ENCODE measurements around the gene RNF224. TPM values are rescaled to one million over a fixed set of nuclear protein-coding genes. Genes with fewer than 3 reads are reported as not detected.

Gene RNF224
- total and polyA plus RNA-seq, 10 of the 15 experiments (the other 5 are each of a cell fraction or from before 2014, with no cell fraction given) = not detected

DNA sequence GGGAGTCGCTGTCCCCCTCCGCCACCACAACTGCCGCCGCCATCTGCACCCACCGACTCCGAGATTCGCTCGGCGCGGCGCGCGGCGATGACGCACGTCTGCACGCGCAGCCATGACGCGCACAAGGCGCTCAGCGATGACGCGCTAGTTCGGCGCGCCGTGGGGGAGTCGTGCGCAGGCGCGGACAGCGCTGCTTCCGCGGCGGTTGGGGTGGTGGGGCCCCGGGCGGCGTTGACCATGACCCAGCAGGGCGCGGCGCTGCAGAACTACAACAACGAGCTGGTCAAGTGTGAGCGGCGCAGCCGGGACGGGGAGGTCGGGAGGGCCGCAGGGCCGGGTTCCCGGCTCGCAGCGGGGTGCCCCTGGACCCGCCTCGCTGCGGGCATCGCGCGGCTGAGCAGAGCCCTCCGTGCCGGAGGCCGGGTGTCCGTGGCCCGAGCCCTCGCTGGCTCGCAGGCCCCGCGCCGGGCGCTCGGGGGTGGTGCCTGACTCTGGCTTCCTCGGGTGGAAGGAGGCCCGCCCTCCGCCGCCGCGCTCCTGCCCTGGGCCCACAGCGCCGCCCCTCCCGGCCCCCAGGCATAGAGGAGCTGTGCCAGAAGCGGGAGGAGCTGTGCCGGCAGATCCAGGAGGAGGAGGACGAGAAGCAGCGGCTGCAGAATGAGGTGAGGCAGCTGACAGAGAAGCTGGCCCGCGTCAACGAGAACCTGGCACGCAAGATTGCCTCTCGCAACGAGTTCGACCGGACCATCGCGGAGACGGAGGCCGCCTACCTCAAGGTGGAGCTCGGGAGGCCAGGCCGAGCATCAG is 38.6 kb upstream of the RNF224 start, which contains the start of the genes ANAPC2 and SSNA1 (continued):
- TF ChIP-seq, protein P1, sequence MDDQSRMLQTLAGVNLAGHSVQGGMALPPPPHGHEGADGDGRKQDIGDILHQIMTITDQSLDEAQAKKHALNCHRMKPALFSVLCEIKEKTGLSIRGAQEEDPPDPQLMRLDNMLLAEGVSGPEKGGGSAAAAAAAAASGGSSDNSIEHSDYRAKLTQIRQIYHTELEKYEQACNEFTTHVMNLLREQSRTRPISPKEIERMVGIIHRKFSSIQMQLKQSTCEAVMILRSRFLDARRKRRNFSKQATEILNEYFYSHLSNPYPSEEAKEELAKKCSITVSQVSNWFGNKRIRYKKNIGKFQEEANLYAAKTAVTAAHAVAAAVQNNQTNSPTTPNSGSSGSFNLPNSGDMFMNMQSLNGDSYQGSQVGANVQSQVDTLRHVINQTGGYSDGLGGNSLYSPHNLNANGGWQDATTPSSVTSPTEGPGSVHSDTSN (IDR thresholded peaks at IDR 0.05; ENCODE audit: insufficient replicate concordance, low read depth, low read length) = no peak
- TF ChIP-seq SRF (IDR thresholded peaks at IDR 0.05; ENCODE audit: low read depth in 2 of 2, low read length in 2 of 2) (peak; percentile 90 to 98), MYC (IDR thresholded peaks at IDR 0.05; ENCODE audit: insufficient read depth, insufficient read length, insufficient replicate concordance, low read length, severe bottlenecking) (peak; percentile 45), WRNIP1 (IDR thresholded peaks at IDR 0.05; ENCODE audit: borderline replicate concordance, low read depth, low read length) (no peak), MTA3 (IDR thresholded peaks at IDR 0.05; ENCODE audit: borderline replicate concordance, low read length) (no peak), YY1 (IDR thresholded peaks at IDR 0.05; ENCODE audit: low read depth, low read length) (peak; percentile 95), SMAD1 (IDR thresholded peaks at IDR 0.05; ENCODE audit: low read depth, partially characterized antibody) (no peak), EGR1 (IDR thresholded peaks at IDR 0.05; ENCODE audit: borderline replicate concordance in 1 of 2, low read depth in 2 of 2, low read length in 2 of 2) (peak in 1 of 2 experiments; percentile 10; a peak in 1 of 3 replicates), IKZF1 (conservative IDR thresholded peaks at IDR 0.05) (peak; percentile 98), BACH1 (IDR thresholded peaks at IDR 0.05; ENCODE audit: borderline replicate concordance) (peak; percentile 65; the same call in 1 of the 2 replicates), DPF2 (IDR thresholded peaks at IDR 0.05) (peak; percentile 91), GABPA (IDR thresholded peaks at IDR 0.05; ENCODE audit: low read depth) (no peak), FOXM1 (IDR thresholded peaks at IDR 0.05; ENCODE audit: low read depth, low read length) (no peak), RFX5 (IDR thresholded peaks at IDR 0.05; ENCODE audit: low read depth, low read length) (peak; percentile 32; the same call in 1 of the 2 replicates), TARDBP (IDR thresholded peaks at IDR 0.05; ENCODE audit: borderline replicate concordance) (peak; percentile 87; the same call in 1 of the 2 replicates), NFIC (IDR thresholded peaks at IDR 0.05; ENCODE audit: low read depth, low read length) (no peak)
- TF ChIP-seq, protein P2, sequence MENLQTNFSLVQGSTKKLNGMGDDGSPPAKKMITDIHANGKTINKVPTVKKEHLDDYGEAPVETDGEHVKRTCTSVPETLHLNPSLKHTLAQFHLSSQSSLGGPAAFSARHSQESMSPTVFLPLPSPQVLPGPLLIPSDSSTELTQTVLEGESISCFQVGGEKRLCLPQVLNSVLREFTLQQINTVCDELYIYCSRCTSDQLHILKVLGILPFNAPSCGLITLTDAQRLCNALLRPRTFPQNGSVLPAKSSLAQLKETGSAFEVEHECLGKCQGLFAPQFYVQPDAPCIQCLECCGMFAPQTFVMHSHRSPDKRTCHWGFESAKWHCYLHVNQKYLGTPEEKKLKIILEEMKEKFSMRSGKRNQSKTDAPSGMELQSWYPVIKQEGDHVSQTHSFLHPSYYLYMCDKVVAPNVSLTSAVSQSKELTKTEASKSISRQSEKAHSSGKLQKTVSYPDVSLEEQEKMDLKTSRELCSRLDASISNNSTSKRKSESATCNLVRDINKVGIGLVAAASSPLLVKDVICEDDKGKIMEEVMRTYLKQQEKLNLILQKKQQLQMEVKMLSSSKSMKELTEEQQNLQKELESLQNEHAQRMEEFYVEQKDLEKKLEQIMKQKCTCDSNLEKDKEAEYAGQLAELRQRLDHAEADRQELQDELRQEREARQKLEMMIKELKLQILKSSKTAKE (IDR thresholded peaks at IDR 0.05; ENCODE audit: low read depth, poor library complexity, severe bottlenecking) = no peak
- TF ChIP-seq, protein P3, sequence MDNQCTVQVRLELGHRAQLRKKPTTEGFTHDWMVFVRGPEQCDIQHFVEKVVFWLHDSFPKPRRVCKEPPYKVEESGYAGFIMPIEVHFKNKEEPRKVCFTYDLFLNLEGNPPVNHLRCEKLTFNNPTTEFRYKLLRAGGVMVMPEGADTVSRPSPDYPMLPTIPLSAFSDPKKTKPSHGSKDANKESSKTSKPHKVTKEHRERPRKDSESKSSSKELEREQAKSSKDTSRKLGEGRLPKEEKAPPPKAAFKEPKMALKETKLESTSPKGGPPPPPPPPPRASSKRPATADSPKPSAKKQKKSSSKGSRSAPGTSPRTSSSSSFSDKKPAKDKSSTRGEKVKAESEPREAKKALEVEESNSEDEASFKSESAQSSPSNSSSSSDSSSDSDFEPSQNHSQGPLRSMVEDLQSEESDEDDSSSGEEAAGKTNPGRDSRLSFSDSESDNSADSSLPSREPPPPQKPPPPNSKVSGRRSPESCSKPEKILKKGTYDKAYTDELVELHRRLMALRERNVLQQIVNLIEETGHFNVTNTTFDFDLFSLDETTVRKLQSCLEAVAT (IDR thresholded peaks at IDR 0.05) = no peak
- TF ChIP-seq, protein P4, sequence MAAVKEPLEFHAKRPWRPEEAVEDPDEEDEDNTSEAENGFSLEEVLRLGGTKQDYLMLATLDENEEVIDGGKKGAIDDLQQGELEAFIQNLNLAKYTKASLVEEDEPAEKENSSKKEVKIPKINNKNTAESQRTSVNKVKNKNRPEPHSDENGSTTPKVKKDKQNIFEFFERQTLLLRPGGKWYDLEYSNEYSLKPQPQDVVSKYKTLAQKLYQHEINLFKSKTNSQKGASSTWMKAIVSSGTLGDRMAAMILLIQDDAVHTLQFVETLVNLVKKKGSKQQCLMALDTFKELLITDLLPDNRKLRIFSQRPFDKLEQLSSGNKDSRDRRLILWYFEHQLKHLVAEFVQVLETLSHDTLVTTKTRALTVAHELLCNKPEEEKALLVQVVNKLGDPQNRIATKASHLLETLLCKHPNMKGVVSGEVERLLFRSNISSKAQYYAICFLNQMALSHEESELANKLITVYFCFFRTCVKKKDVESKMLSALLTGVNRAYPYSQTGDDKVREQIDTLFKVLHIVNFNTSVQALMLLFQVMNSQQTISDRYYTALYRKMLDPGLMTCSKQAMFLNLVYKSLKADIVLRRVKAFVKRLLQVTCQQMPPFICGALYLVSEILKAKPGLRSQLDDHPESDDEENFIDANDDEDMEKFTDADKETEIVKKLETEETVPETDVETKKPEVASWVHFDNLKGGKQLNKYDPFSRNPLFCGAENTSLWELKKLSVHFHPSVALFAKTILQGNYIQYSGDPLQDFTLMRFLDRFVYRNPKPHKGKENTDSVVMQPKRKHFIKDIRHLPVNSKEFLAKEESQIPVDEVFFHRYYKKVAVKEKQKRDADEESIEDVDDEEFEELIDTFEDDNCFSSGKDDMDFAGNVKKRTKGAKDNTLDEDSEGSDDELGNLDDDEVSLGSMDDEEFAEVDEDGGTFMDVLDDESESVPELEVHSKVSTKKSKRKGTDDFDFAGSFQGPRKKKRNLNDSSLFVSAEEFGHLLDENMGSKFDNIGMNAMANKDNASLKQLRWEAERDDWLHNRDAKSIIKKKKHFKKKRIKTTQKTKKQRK (IDR thresholded peaks at IDR 0.05; ENCODE audit: low read depth, low read length) = no peak
- TF ChIP-seq, protein P5, sequence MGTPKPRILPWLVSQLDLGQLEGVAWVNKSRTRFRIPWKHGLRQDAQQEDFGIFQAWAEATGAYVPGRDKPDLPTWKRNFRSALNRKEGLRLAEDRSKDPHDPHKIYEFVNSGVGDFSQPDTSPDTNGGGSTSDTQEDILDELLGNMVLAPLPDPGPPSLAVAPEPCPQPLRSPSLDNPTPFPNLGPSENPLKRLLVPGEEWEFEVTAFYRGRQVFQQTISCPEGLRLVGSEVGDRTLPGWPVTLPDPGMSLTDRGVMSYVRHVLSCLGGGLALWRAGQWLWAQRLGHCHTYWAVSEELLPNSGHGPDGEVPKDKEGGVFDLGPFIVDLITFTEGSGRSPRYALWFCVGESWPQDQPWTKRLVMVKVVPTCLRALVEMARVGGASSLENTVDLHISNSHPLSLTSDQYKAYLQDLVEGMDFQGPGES (IDR thresholded peaks at IDR 0.05) = peak; percentile 42; the same call in 1 of the 2 replicates

Measured in GM12878 (cell line).